Epithelial cell of esophagus (primary cell): ENCODE data around the gene UEVLD.
A peak's percentile ranks its signal among the peaks of the same experiment; 100 is the strongest.

Source experiments
- DNase-seq: peaks from one replicate; pipeline ENCODE4 v3.0.0; 2010; ENCODE audit warnings: low read depth
- H3K4me3 ChIP-seq: 2 replicates; pipeline ENCODE4 v1.5.1; 2011; ENCODE audit warnings: mild to moderate bottlenecking, low read length, control low read depth
- TF ChIP-seq, protein P1 (sequence below): IDR thresholded peaks from 2 replicates; pipeline ENCODE4 v1.5.1; 2011; ENCODE audit warnings: low read depth, mild to moderate bottlenecking, low read length, control low read depth, inconsistent platforms; ENCODE audit not compliant: insufficient read depth; ENCODE audit errors: missing control alignments

The UEVLD gene

DNA sequence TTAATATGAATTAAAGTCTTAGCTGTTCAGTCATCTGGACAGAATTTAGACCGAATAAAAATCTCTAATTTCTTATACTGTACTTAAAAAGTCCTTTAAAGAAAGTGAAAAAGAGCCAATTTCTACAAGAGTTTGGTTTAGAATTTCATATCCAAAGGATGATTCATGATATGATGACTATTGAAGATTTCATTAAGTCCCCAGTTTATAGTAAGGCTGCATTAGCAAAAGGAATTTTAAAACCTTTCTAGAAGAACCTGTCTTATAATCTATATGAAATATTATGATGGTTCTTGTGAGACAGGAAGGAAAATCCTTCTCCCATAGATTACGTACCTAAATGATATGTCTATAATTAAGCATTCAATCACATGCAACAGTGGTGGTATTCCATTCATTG, 96.6 kb downstream of the UEVLD start:
- H3K4me3 ChIP-seq = no peak overlapping the region
- TF ChIP-seq, protein P1, sequence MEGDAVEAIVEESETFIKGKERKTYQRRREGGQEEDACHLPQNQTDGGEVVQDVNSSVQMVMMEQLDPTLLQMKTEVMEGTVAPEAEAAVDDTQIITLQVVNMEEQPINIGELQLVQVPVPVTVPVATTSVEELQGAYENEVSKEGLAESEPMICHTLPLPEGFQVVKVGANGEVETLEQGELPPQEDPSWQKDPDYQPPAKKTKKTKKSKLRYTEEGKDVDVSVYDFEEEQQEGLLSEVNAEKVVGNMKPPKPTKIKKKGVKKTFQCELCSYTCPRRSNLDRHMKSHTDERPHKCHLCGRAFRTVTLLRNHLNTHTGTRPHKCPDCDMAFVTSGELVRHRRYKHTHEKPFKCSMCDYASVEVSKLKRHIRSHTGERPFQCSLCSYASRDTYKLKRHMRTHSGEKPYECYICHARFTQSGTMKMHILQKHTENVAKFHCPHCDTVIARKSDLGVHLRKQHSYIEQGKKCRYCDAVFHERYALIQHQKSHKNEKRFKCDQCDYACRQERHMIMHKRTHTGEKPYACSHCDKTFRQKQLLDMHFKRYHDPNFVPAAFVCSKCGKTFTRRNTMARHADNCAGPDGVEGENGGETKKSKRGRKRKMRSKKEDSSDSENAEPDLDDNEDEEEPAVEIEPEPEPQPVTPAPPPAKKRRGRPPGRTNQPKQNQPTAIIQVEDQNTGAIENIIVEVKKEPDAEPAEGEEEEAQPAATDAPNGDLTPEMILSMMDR = no peak

DNA sequence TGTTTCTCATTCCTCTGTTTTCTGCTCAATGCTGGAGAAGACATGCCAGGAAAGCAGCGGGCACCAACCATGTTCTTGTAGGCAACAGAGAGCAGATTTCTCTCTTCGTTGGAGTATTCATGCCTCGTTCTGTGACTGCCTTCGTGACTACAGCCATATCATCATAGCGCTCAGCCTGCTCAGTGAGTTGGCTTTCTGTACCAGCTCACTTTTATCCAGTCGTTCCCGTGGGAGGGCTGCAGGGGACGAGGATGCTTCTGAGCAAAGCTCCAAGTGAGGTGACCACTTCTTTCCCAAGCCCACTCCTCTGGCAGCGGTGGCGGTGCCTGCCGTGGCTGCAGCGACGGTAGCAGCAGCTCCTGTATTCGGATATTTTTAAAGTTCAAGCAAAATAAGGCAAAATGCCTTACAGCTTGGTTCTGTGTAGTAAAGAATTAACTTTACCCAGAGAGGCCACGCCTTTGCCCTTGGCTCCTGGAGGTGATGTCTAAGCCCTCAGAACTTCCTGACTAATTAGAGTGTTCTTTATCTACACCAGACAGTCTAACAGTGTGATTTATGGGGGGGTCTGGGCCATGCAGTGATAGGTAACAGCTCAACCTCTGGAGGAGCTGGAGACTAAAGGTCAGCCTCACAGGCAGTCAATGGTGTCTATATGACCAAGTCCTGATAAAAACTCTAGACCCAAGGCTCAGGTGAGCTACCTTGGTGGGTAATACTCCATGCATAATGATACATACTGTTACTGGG, 97.6 kb downstream of the UEVLD start:
- H3K4me3 ChIP-seq = no peak overlapping the region
- TF ChIP-seq, protein P1 = no peak
- DNase-seq = peak; percentile 20

More for the DNA sequence above, 96.6 kb downstream of the UEVLD start:
- no peak for DNase-seq

- TF ChIP-seq, protein P1 = no peak
- peak; percentile 54 for DNase-seq
- no peak overlapping the region for H3K4me3 ChIP-seq
These were observed 98.2 kb downstream of the UEVLD start for GRCh38 chr11:18490319-18490718.

- DNase-seq = no peak
- no peak overlapping the region for H3K4me3 ChIP-seq
- TF ChIP-seq, protein P1 = no peak
These were observed 102.5 kb downstream of the UEVLD start for GRCh38 chr11:18485913-18486528.
